WTC11 (cell line): ENCODE measurements around the gene MMS22L. TPM values are rescaled to one million over a fixed set of nuclear protein-coding genes. Genes with fewer than 3 reads are reported as not detected.

Experiments
- ATAC-seq: fragments of 200-7000 bp; cut with Tn5 transposase; 2 replicates; pipeline ENCODE4 v1.10.0; 2021; ENCODE audit warnings: mild to moderate bottlenecking, moderate library complexity
- CTCF ChIA-PET: fragments of 300-600 bp; sonication (Branson Sonifier 250); formaldehyde crosslinking; loops from one replicate; lab custom pipeline; 2021; ENCODE audit warnings: antibody characterized with exemption; lab: Charles Lee
- POLR2A ChIA-PET: fragments of 350-600 bp; sonication (Branson Sonifier 250); formaldehyde crosslinking; loops from one replicate; lab custom pipeline; 2021; ENCODE audit warnings: antibody characterized with exemption; lab: Charles Lee
- DNase-seq: peaks from one replicate; pipeline ENCODE4 v3.0.0; 2021; ENCODE audit warnings: low spot score
- H3K27ac Mint-ChIP-seq: 2 replicates; pipeline ENCODE4 v1.8.0; 2021; ENCODE audit warnings: mixed read lengths
- H3K27me3 Mint-ChIP-seq: 2 replicates; pipeline ENCODE4 v1.8.0; 2021; ENCODE audit warnings: low read depth, mild to moderate bottlenecking, moderate library complexity, mixed read lengths
- H3K36me3 Mint-ChIP-seq: 2 replicates; pipeline ENCODE4 v1.8.0; 2021; ENCODE audit warnings: mixed read lengths
- H3K4me1 Mint-ChIP-seq: 2 replicates; pipeline ENCODE4 v1.8.0; 2022; ENCODE audit warnings: mixed read lengths
- H3K4me3 Mint-ChIP-seq: 2 replicates; pipeline ENCODE4 v1.8.0; 2021; ENCODE audit warnings: mild to moderate bottlenecking, moderate library complexity, mixed read lengths
- H3K9me3 Mint-ChIP-seq: 2 replicates; pipeline ENCODE4 v1.8.0; 2021; ENCODE audit warnings: mixed read lengths
- ATF1 ChIP-seq: sonication (generic); formaldehyde crosslinking; IDR thresholded peaks from 2 replicates; pipeline ENCODE4 v1.8.1; 2023; ENCODE audit warnings: mild to moderate bottlenecking, moderate library complexity, missing genetic modification reagents
- CBFB ChIP-seq: sonication (generic); formaldehyde crosslinking; IDR thresholded peaks from 2 replicates; pipeline ENCODE4 v1.8.1; 2022; ENCODE audit warnings: mild to moderate bottlenecking, low read depth, missing genetic modification reagents
- EMX1 ChIP-seq: fragments of 250-450 bp; sonication (Bioruptor Pico); IDR thresholded peaks from 2 replicates; pipeline ENCODE4 v1.8.0; 2021; ENCODE audit warnings: mild to moderate bottlenecking
- FOXJ3 ChIP-seq: sonication (generic); formaldehyde crosslinking; IDR thresholded peaks from 2 replicates; pipeline ENCODE4 v1.9.0; 2021; ENCODE audit warnings: missing genetic modification reagents, mild to moderate bottlenecking, borderline replicate concordance
- FOXK1 ChIP-seq: sonication (generic); formaldehyde crosslinking; IDR thresholded peaks from 2 replicates; pipeline ENCODE4 v1.8.0; 2022; ENCODE audit warnings: mild to moderate bottlenecking, moderate library complexity, missing genetic modification reagents
- FOXP1 ChIP-seq: sonication (generic); formaldehyde crosslinking; IDR thresholded peaks from 2 replicates; pipeline ENCODE4 v1.8.0; 2022; ENCODE audit warnings: missing genetic modification reagents, mild to moderate bottlenecking, moderate library complexity, borderline replicate concordance
- JAZF1 ChIP-seq: fragments of 250-450 bp; sonication (Bioruptor Pico); IDR thresholded peaks from 2 replicates; pipeline ENCODE4 v1.9.0; 2021; ENCODE audit warnings: moderate library complexity, mild to moderate bottlenecking, inconsistent platforms
- KAT7 ChIP-seq: sonication (generic); formaldehyde crosslinking; IDR thresholded peaks from 2 replicates; pipeline ENCODE4 v1.8.1; 2023; ENCODE audit warnings: missing genetic modification reagents, mild to moderate bottlenecking, borderline replicate concordance
- MXD4 ChIP-seq: fragments of 250-450 bp; sonication (Bioruptor Pico); IDR thresholded peaks from 2 replicates; pipeline ENCODE4 v1.8.0; 2021; ENCODE audit warnings: mild to moderate bottlenecking, moderate library complexity, borderline replicate concordance
- NFE2L1 ChIP-seq: sonication (generic); formaldehyde crosslinking; IDR thresholded peaks from 2 replicates; pipeline ENCODE4 v1.8.1; 2023; ENCODE audit warnings: missing genetic modification reagents
- NR3C1 ChIP-seq: sonication (generic); formaldehyde crosslinking; conservative IDR thresholded peaks from 2 replicates; pipeline ENCODE4 v1.8.1; 2023; ENCODE audit warnings: low read depth, mild to moderate bottlenecking, missing genetic modification reagents
- OVOL2 ChIP-seq: fragments of 250-450 bp; sonication (Bioruptor Pico); IDR thresholded peaks from 2 replicates; pipeline ENCODE4 v1.9.0; 2021; ENCODE audit warnings: mild to moderate bottlenecking, borderline replicate concordance
- PRRX2 ChIP-seq: fragments of 250-450 bp; sonication (Bioruptor Pico); IDR thresholded peaks from 2 replicates; pipeline ENCODE4 v1.8.0; 2021; ENCODE audit warnings: mild to moderate bottlenecking
- SOX15 ChIP-seq: fragments of 250-450 bp; sonication (Bioruptor Pico); IDR thresholded peaks from 2 replicates; pipeline ENCODE4 v1.9.0; 2021; ENCODE audit warnings: mild to moderate bottlenecking
- TEAD4 ChIP-seq: sonication (generic); formaldehyde crosslinking; IDR thresholded peaks from 2 replicates; pipeline ENCODE4 v1.8.0; 2022; ENCODE audit warnings: mild to moderate bottlenecking, missing genetic modification reagents
- total RNA-seq: library from RNA; stranded (reverse); gene quantifications from 3 replicates; pipeline ENCODE4 v1.2.3, GENCODE V29; 2021
- TF ChIP-seq, protein P1 (sequence below): sonication (generic); formaldehyde crosslinking; conservative IDR thresholded peaks from 2 replicates; pipeline ENCODE4 v1.8.1; 2022; ENCODE audit warnings: mild to moderate bottlenecking, missing genetic modification reagents
- TF ChIP-seq, protein P2 (sequence below): sonication (generic); formaldehyde crosslinking; IDR thresholded peaks from 2 replicates; pipeline ENCODE4 v1.8.1; 2022; ENCODE audit warnings: low read depth, mild to moderate bottlenecking, moderate library complexity, missing genetic modification reagents, borderline replicate concordance
- TF ChIP-seq, protein P3 (sequence below): sonication (generic); formaldehyde crosslinking; IDR thresholded peaks from 2 replicates; pipeline ENCODE4 v1.8.0; 2022; ENCODE audit warnings: mild to moderate bottlenecking, missing genetic modification reagents
- TF ChIP-seq, protein P4 (sequence below): sonication (generic); formaldehyde crosslinking; IDR thresholded peaks from 2 replicates; pipeline ENCODE4 v1.8.1; 2022; ENCODE audit warnings: mild to moderate bottlenecking, moderate library complexity, missing genetic modification reagents
- TF ChIP-seq, protein P5 (sequence below): sonication (generic); formaldehyde crosslinking; IDR thresholded peaks from 2 replicates; pipeline ENCODE4 v1.8.0; 2022; ENCODE audit warnings: mild to moderate bottlenecking, missing genetic modification reagents
- TF ChIP-seq, protein P6 (sequence below): fragments of 250-450 bp; sonication (Bioruptor Pico); IDR thresholded peaks from 2 replicates; pipeline ENCODE4 v1.8.0; 2021; ENCODE audit warnings: mild to moderate bottlenecking
- TF ChIP-seq, protein P7 (sequence below): sonication (generic); formaldehyde crosslinking; IDR thresholded peaks from 2 replicates; pipeline ENCODE4 v1.8.1; 2023; ENCODE audit warnings: mild to moderate bottlenecking, missing genetic modification reagents
- TF ChIP-seq, protein P8 (sequence below): fragments of 200-600 bp; IDR thresholded peaks from 2 replicates; pipeline ENCODE4 v1.8.0; 2022; ENCODE audit warnings: antibody characterized with exemption
- TF ChIP-seq, protein P9 (sequence below): fragments of 250-450 bp; sonication (Bioruptor Pico); conservative IDR thresholded peaks from 2 replicates; pipeline ENCODE4 v1.9.0; 2021; ENCODE audit warnings: mild to moderate bottlenecking

The MMS22L gene
- total RNA-seq, 1 experiment from 2014 or later, result 39.7 TPM

DNA sequence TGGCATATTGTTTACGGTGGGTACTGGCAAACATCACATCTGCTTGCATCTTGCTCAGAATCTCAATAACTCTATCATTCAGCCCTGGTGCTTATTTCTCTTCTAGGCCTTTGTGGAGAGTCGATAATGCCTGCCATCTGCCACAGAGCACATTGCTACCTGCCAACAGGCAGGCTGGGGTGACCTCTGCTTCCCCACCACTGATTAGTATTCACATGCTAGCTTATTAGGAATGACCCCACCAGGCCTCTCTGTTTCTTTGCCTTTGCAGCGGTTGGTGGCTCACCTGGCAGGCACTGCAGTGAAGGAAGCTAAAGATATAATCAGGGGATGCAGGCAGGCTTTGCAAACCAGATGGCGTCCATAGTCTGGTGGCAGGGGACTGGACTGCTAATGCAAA is 154.5 kb downstream of the MMS22L start (continued):
- TF ChIP-seq, protein P1, sequence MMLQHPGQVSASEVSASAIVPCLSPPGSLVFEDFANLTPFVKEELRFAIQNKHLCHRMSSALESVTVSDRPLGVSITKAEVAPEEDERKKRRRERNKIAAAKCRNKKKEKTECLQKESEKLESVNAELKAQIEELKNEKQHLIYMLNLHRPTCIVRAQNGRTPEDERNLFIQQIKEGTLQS (CRISPR knock-in tag), result no peak
- TF ChIP-seq, protein P2, sequence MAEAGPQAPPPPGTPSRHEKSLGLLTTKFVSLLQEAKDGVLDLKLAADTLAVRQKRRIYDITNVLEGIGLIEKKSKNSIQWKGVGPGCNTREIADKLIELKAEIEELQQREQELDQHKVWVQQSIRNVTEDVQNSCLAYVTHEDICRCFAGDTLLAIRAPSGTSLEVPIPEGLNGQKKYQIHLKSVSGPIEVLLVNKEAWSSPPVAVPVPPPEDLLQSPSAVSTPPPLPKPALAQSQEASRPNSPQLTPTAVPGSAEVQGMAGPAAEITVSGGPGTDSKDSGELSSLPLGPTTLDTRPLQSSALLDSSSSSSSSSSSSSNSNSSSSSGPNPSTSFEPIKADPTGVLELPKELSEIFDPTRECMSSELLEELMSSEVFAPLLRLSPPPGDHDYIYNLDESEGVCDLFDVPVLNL (CRISPR knock-in tag), result no peak
- no peak for TF ChIP-seq ATF1
- TF ChIP-seq, protein P3, sequence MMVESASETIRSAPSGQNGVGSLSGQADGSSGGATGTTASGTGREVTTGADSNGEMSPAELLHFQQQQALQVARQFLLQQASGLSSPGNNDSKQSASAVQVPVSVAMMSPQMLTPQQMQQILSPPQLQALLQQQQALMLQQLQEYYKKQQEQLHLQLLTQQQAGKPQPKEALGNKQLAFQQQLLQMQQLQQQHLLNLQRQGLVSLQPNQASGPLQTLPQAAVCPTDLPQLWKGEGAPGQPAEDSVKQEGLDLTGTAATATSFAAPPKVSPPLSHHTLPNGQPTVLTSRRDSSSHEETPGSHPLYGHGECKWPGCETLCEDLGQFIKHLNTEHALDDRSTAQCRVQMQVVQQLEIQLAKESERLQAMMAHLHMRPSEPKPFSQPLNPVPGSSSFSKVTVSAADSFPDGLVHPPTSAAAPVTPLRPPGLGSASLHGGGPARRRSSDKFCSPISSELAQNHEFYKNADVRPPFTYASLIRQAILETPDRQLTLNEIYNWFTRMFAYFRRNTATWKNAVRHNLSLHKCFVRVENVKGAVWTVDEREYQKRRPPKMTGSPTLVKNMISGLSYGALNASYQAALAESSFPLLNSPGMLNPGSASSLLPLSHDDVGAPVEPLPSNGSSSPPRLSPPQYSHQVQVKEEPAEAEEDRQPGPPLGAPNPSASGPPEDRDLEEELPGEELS, result no peak
- no peak for TF ChIP-seq NR3C1 (CRISPR knock-in tag)
- no peak for TF ChIP-seq PRRX2 (CRISPR knock-in tag)

DNA sequence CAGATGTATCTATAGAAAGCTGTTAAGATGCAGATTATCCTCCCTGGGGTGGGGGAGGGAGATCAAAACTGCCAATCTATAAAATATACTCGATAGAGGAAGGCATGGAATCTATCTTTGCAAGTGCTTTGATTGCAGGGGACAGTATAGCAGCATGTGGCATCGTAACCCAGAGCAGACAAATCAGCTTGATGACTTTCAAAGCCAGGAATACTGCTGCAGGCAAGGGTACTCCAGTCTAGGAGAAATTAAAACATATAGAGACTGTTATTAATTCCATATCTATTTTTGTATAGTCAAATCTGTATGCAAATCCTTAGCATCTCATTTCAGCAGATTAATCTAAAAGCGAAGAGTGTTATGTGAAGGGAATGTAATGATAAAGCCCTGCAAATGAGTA is 159.4 kb downstream of the MMS22L start:
- peaks cover 16% of the 10 kb centered on the region for H3K9me3 Mint-ChIP-seq
- no peak for ATAC-seq
- 0 out of 2 replicates have a peak, but pooled peaks cover 6% of the 10 kb centered on the region for H3K4me1 Mint-ChIP-seq
- CTCF ChIA-PET, result interaction anchor here (0.6 to 1.2 kb wide), 2 partner anchors 46 to 462 kb away, joined by 3 to 4 read pairs; no protein-coding TSS in a partner anchor
- H3K4me3 Mint-ChIP-seq, result no peak overlapping the region
- H3K36me3 Mint-ChIP-seq, result no peaks in the 10 kb centered on the region
- POLR2A ChIA-PET, result no interaction called here
- no peak overlapping the region for H3K27ac Mint-ChIP-seq
- H3K27me3 Mint-ChIP-seq, result no peaks in the 10 kb centered on the region
- DNase-seq, result no peak
- TF ChIP-seq, protein P4, sequence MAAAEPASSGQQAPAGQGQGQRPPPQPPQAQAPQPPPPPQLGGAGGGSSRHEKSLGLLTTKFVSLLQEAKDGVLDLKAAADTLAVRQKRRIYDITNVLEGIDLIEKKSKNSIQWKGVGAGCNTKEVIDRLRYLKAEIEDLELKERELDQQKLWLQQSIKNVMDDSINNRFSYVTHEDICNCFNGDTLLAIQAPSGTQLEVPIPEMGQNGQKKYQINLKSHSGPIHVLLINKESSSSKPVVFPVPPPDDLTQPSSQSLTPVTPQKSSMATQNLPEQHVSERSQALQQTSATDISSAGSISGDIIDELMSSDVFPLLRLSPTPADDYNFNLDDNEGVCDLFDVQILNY (CRISPR knock-in tag), result no peak
- TF ChIP-seq FOXK1 (CRISPR knock-in tag) (no peak), EMX1 (CRISPR knock-in tag) (no peak), SOX15 (CRISPR knock-in tag) (no peak), CBFB (no peak), JAZF1 (CRISPR knock-in tag) (no peak), MXD4 (CRISPR knock-in tag) (no peak), FOXP1 (CRISPR knock-in tag) (no peak), FOXJ3 (CRISPR knock-in tag) (no peak), OVOL2 (CRISPR knock-in tag) (no peak), NFE2L1 (CRISPR knock-in tag) (no peak), TEAD4 (no peak), KAT7 (CRISPR knock-in tag) (no peak)
- TF ChIP-seq, protein P5, sequence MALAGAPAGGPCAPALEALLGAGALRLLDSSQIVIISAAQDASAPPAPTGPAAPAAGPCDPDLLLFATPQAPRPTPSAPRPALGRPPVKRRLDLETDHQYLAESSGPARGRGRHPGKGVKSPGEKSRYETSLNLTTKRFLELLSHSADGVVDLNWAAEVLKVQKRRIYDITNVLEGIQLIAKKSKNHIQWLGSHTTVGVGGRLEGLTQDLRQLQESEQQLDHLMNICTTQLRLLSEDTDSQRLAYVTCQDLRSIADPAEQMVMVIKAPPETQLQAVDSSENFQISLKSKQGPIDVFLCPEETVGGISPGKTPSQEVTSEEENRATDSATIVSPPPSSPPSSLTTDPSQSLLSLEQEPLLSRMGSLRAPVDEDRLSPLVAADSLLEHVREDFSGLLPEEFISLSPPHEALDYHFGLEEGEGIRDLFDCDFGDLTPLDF (CRISPR knock-in tag), result no peak
- TF ChIP-seq, protein P6, sequence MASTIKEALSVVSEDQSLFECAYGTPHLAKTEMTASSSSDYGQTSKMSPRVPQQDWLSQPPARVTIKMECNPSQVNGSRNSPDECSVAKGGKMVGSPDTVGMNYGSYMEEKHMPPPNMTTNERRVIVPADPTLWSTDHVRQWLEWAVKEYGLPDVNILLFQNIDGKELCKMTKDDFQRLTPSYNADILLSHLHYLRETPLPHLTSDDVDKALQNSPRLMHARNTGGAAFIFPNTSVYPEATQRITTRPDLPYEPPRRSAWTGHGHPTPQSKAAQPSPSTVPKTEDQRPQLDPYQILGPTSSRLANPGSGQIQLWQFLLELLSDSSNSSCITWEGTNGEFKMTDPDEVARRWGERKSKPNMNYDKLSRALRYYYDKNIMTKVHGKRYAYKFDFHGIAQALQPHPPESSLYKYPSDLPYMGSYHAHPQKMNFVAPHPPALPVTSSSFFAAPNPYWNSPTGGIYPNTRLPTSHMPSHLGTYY (CRISPR knock-in tag), result no peak
- TF ChIP-seq, protein P7, sequence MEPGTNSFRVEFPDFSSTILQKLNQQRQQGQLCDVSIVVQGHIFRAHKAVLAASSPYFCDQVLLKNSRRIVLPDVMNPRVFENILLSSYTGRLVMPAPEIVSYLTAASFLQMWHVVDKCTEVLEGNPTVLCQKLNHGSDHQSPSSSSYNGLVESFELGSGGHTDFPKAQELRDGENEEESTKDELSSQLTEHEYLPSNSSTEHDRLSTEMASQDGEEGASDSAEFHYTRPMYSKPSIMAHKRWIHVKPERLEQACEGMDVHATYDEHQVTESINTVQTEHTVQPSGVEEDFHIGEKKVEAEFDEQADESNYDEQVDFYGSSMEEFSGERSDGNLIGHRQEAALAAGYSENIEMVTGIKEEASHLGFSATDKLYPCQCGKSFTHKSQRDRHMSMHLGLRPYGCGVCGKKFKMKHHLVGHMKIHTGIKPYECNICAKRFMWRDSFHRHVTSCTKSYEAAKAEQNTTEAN (CRISPR knock-in tag), result no peak
- TF ChIP-seq, protein P8, sequence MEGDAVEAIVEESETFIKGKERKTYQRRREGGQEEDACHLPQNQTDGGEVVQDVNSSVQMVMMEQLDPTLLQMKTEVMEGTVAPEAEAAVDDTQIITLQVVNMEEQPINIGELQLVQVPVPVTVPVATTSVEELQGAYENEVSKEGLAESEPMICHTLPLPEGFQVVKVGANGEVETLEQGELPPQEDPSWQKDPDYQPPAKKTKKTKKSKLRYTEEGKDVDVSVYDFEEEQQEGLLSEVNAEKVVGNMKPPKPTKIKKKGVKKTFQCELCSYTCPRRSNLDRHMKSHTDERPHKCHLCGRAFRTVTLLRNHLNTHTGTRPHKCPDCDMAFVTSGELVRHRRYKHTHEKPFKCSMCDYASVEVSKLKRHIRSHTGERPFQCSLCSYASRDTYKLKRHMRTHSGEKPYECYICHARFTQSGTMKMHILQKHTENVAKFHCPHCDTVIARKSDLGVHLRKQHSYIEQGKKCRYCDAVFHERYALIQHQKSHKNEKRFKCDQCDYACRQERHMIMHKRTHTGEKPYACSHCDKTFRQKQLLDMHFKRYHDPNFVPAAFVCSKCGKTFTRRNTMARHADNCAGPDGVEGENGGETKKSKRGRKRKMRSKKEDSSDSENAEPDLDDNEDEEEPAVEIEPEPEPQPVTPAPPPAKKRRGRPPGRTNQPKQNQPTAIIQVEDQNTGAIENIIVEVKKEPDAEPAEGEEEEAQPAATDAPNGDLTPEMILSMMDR, result no peak
- TF ChIP-seq, protein P9, sequence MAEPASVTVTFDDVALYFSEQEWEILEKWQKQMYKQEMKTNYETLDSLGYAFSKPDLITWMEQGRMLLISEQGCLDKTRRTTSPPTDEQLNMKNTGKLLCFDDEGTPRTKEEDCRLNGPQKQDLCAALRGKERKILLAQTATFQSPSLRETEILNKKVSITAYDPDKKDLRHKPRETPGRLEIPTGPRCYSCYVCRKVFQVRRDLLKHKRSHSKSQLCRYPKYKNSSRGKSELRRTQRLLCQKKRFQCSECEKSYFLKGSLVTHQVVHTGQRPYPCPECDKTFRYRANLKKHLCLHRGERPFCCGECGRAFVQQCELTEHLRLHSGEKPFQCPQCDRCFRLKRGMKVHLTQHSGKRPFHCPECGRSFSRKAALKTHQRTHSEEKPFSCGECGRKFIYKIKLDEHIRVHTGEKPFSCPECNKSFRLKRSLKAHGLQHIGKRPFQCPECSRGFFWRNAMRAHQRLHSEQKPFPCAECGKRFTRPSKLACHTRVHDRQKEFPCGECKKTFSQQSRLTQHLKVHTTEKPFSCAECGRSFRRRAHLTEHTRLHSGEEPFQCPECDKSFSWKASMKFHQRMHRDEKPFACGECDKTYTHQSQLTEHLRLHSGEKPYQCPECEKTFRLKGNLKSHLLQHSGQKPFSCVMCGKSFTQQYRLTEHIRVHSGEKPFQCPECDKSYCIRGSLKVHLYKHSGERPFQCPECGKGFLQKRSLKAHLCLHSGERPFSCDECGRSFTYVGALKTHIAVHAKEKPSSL, result no peak
